GM18868 (cell line): ENCODE data around the gene SAMD14.

Experiments used
- ATAC-seq: cut with Tn5 transposase; IDR thresholded peaks from one replicate; pipeline ENCODE4 v1.9.1; 2021; ENCODE audit warnings: mild to moderate bottlenecking, moderate library complexity; ENCODE audit not compliant: unreplicated experiment

The SAMD14 gene

GRCh38 chr17:50148226-50149090, 18.5 kb upstream of the SAMD14 start:
- ATAC-seq: peak; percentile 47

GRCh38 chr17:50147841-50148225, 17.9 kb upstream of the SAMD14 start:
- ATAC-seq: peak; percentile 1

DNA sequence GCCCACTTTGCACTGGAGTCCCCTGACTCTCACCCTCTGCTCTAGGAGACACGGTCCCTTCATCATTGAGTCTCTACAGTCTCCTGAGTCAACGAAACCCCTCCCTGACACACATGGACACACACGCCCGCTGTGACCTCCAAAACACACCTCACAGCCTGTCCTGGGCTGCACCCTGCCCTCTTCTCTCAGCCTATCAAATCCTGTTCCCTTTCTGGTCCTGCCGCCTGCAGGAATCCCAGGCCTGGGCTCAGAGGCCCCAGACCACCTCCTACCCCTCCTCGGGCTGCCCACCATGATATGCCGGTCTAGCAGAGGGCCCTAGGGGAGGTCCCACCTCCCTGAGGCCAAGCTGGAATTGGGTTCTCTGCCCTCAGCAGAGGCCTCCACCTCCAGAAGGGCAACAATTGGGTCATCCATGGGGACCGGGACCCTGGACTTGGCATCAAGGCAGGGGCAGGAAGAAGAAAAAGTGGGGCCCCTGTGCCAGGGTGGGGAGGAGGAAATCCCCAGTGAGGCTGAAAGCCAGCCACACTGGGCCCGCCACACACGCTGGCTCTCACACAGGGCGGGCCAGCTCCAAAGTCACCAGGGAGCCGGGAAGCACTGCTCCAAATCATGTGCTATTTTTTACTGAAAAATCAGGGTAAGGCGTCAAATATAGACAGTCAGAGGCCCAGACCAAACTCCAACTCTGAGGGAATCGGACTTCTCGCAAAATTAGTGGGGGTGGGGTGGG, 17.1 kb upstream of the SAMD14 start:
- ATAC-seq: no peak

- ATAC-seq: no peak
Measured at GRCh38 chr17:50146230-50146926, 16.4 kb upstream of the SAMD14 start.

DNA sequence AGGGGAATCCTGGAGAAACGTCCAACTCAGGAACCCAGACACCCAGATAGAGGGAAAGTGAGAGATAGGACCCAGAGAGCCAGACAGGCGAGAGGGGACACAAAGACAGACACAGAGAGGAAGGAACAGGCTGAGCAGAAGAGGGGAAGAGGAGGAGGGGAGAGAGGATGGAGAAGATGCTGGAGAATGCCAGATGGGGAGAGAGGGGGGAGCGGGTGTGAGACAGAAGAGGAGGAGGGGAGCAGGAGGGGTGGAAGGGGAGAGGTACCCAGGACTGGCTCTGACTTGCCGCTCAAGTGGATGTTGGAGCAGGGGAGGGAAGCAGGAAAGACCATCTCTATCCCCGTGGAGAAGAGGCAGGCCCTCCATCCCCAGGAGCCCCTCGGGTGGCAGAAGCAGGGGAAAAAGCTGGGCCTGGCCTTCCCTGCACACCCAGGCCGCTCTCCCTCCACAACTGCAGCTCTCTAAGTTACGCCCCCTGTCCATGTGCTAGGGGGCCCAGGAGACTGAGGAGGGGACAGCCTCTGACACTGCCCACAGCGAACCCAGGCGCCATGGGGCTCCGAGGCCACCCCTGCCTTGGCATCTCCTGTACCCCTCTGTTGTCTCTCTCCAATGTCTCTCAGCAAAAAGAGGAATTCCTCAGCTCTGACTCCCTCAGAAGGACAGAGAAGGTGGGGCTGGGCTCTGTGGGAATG, 15.7 kb upstream of the SAMD14 start:
- no peak for ATAC-seq

DNA sequence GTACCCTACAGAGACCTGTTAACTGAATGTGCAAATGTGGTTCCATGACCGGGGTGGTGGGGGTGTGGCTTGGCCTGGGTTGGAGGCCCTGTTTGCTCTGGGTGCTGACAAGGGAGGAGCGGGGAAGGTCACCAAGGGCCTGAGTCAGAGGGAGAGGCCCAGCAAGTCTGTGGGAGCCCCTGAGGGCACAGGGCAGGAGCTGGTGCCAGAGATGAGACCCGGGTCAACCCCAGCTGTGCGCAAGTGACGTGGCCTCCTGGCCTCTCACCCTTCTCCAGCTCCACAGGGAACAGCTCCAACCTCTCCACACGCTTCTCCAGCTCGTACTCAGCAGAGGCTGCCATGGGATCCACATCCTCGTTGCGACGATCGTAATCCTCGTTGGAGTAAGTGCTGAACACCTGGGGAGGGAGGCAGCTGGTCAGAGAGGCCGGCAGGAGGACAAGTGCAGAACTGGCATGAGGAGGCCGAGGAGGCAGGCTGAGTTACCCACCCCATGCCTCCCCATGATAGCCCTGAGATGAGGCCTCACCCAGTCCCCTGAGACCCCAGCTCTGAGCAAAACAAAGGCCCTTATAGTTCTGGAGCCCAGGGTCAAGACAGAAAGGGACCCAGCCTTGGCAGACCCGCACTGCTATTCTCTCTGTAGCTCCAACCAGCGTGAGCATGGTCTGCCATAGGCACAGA, 15.0 kb upstream of the SAMD14 start:
- no peak for ATAC-seq

DNA sequence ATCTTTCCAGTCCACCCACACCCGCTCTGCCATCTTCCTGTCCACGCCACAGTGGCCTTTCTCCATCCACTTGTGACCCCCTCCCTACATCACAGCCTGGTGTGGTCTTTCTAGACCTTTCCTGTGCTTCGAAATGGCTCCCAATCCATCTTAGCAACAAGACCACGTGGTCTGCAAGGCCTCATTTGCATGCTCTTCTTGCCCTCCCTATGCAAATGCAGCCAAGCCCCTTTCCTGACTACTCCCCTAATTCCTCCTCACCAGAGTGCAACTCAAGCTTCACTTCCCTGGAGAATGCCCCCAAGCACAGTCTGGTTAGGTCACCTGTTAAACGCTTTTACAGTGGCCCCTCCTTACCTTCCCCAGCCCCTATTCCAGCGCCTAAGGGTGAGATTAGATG, 14.4 kb upstream of the SAMD14 start:
- no peak for ATAC-seq

GRCh38 chr17:50143461-50144176, 13.7 kb upstream of the SAMD14 start:
- no peak for ATAC-seq

DNA sequence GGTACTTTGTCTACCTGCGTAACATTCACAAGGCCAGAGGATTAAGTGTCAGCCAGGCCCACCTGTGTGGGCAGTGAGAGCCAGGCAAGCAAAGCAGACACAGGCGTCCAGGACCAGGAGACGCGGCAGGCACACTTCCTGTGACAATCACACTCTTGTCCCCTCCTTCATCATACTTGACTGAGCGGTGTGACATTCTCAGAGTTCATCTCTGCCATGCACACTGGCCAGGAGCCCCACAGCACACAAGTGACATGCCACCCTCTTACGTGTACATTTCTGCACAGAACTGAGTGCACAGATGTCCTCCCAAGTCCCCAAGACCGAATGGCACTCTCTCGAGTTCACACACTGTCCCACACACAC, 11.8 kb upstream of the SAMD14 start:
- no peak for ATAC-seq

- ATAC-seq: no peak
Measured at GRCh38 chr17:50141026-50141744, 11.2 kb upstream of the SAMD14 start.

DNA sequence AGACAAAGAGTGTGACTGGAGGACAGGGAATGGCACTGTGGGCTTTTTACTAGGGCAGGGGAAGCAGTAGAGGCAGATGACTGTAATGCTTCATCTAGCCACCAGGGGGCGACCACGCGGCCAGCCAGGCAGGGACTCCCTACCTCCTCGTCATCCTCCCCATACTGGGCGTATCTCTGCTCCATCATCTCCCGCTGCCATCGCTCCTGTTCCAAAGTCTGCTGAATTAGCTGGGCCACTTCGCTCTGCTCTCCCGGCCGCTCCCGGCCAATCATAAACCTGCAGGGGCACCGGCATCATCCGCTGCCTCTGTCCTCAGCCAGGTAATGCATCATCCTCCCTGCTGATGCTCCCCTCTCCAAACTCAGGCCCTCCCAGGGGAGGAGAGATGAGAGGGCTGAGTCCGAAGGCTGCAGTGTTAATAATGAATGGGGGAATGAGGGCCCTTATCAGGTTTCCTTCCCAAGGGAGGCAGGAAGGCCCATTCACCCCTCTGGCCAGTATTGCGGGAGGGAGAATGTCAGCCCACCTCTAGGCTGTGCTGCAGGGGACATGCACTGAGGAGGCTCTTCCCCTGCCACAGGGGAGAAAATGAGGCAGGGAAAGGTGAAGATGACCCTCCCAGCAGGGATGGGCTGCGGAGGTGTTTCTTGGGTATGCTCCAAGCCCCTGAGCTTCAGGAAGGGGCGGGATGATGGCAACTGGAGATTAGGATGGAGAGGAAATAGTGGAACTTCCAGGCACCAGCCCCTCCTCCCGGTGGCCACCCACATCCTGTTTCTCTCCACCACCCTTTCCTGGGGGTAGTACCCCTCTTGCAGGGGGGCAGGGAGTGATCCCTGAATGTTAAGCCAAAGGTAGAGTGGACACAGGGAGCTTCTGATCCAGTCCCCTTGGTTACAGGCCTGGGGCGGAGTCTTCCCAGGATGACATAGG, 10.3 kb upstream of the SAMD14 start:
- ATAC-seq: peak; percentile 77

DNA sequence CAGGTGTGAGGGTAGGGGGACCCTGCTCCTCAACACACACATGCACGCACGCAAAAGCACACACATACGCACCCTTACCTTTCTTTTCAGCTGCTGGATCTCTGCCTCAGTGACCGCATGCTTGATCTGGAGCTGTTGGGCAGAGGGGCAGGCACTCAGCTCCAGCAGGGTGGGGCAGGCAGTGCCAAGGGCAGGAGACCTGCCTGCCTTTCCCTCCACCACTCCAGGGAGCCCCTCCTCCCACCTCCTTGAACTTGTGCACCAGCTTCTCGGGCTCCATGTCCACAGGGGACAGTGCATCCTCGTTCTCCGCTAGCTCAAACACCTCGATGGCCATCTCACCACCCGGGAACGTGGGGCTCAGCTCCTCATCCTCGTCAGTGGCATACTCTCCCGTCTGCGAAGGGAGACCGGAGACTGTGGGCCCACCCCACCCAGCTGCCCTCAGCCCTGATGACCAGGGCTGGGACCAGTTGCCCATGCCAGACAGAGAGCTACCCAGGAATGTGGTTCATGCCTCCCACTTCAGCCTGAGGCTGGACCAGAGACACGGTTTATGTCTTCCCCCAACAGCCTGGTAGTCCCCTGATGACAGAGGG, 9.3 kb upstream of the SAMD14 start:
- no peak for ATAC-seq

GRCh38 chr17:50137042-50137441, 7.1 kb upstream of the SAMD14 start:
- no peak for ATAC-seq

- ATAC-seq: no peak
Measured at GRCh38 chr17:50136096-50136687, 6.2 kb upstream of the SAMD14 start.

DNA sequence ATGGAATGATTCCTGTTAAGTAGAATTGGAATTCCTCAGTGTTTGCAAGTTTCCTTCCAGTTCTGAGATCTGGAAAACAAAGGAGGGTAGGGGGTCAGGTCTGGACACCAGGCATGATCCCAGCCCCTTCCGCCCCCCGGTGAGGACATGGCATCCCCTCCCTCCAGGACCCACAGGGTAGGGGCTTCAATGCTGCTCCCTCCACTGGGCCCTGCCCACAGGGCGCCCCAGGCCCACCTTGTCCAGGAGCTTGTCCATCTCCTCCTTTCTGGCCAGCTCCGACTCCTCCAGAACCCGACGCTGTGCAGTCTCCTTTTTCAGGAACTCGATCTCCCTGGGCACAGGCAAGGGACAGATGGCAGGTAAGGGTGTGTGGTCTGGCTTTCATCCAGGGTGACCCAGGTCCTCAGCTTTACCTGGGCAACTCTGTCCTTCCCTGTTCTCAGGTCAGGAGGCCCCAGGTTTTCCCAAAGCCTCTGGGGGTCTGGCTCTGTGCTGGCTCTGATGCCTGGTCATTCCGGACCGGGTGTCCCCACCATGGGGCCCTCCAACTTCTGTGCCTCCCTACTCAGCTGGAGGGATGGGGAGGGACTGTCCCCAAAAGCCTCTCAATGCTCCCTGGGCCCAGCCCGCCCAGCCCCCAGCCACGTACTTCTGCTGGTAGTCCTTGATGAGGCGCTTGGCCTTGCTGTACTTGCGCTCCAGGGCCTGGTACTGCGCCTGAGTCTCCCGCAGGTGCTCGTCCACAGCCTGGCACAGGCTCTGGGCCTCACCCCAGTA, 5.5 kb upstream of the SAMD14 start:
- ATAC-seq: no peak

DNA sequence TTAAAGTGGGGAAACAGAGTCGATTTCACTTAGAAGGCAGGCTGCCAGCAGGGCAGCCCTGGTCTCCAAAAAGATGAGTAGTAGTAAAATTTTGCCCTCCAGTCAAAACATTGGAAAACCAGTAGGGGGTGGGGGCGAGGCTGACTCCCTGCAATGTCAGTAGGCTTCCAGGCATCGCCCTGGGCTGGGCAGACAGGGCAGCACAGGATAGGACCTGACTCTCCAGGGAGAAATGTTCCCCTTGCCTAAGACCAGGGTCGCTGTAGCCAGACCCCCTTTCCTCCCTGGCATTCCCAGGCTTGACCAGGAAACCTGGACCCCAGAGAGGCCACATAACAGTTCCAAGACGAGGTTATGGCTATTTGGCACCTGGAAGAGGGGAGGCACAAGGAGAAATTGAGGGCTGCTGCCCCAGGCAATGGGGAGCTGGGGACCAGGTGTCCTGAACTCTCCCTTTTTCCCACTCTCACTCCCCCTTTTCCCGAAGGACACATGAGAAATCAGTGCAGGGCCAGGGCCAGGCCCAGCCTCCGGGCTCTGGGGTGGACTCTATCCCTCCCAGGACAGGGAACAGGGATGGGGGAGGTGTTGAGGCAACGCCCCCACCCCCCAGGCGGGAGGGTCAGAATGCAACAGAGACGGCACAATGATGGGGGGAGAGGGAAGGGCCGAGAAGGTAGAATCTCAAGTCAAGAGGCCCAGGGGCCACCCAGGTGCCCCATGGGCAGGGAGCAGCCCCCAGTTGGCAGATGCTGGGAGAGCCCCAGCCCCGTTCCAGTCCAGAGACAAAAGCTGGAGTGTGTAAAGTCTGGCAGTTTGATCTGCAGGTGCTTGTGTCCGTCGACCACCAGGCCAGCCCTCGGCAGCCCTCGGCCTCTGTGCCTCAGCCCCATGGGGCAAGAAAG, 4.5 kb upstream of the SAMD14 start:
- no peak for ATAC-seq
